Activated CD4-positive, alpha-beta T cell treated with anti-CD3 and anti-CD28 coated beads, Interleukin-2, amount 10 ng/mL, durations not matched to agents 7 days and 5 days (primary cell): ENCODE measurements around the gene VGLL1. TPM values are rescaled to one million over a fixed set of nuclear protein-coding genes. Genes with fewer than 3 reads are reported as not detected.

Experiments
- CTCF ChIA-PET: fragments of 350-600 bp; sonication (Branson Sonifier 250); formaldehyde crosslinking; loops from one replicate; lab custom pipeline; 2021; ENCODE audit warnings: antibody characterized with exemption; lab: Charles Lee
- POLR2A ChIA-PET: fragments of 350-600 bp; sonication (Branson Sonifier 250); formaldehyde crosslinking; loops from one replicate; lab custom pipeline; 2021; ENCODE audit warnings: antibody characterized with exemption; lab: Charles Lee
- DNase-seq: peaks from one replicate; pipeline ENCODE4 v3.0.0-alpha.2; 2020
- H3K27ac Mint-ChIP-seq: one replicate; pipeline ENCODE4 v1.8.0; 2021; ENCODE audit warnings: mild to moderate bottlenecking, moderate library complexity, mixed read lengths
- H3K27me3 Mint-ChIP-seq: one replicate; pipeline ENCODE4 v1.8.0; 2021; ENCODE audit warnings: mixed read lengths
- H3K36me3 Mint-ChIP-seq: one replicate; pipeline ENCODE4 v1.8.0; 2021; ENCODE audit warnings: low read depth, mixed read lengths
- H3K4me1 Mint-ChIP-seq: one replicate; pipeline ENCODE4 v1.8.0; 2021; ENCODE audit warnings: mixed read lengths
- H3K4me3 Mint-ChIP-seq: one replicate; pipeline ENCODE4 v1.8.0; 2021; ENCODE audit warnings: mild to moderate bottlenecking, moderate library complexity, mixed read lengths
- H3K9me3 Mint-ChIP-seq: one replicate; pipeline ENCODE4 v1.8.0; 2021; ENCODE audit warnings: mixed read lengths
- microRNA-seq: library from miRNA; unstranded; fragments of <30 nt; microRNA quantifications from one replicate; pipeline ENCODE4 v1.2.0, GENCODE V29; 2021; ENCODE audit warnings: borderline microRNAs expressed, borderline replicate concordance
- total RNA-seq, 2 experiments: library from RNA; stranded (reverse); gene quantifications; one replicate each; pipeline ENCODE4 v1.2.3, GENCODE V29; 2021

Gene VGLL1
- total RNA-seq, 2 experiments from 2014 or later: not detected

- Mint-ChIP-seq H3K9me3 (peaks cover 3% of the 10 kb centered on the region), H3K4me3 (no peak overlapping the region), H3K36me3 (peaks cover 5% of the 10 kb centered on the region), H3K27ac (peak overlapping the region; percentile 86), H3K4me1 (peaks cover 36% of the 10 kb centered on the region), H3K27me3 (no peaks in the 10 kb centered on the region)
- POLR2A ChIA-PET: interaction anchor here (0.7 kb wide), 1 partner anchor 592 kb away, joined by 6 read pairs; no protein-coding TSS in a partner anchor
- no peak for DNase-seq
- CTCF ChIA-PET: interaction anchor here (0.6 to 1.2 kb wide), 6 partner anchors 10 to 141 kb away, joined by 3 to 5 read pairs (median 4); no protein-coding TSS in a partner anchor
These were observed 66.6 kb downstream of the VGLL1 start for GRCh38 chrX:136598631-136599030.

GRCh38 chrX:136600059-136600458, 68.0 kb downstream of the VGLL1 start:
- no peak for DNase-seq
- CTCF ChIA-PET: no interaction called here
- no peak overlapping the region for H3K4me3 Mint-ChIP-seq
- peaks cover 5% of the 10 kb centered on the region for H3K36me3 Mint-ChIP-seq
- POLR2A ChIA-PET: no interaction called here
- peaks cover 34% of the 10 kb centered on the region for H3K4me1 Mint-ChIP-seq
- H3K27me3 Mint-ChIP-seq: no peaks in the 10 kb centered on the region
- H3K9me3 Mint-ChIP-seq: no peaks in the 10 kb centered on the region
- H3K27ac Mint-ChIP-seq: no peak overlapping the region

Small RNA genes lying within 50 kb of the gene (microRNA-seq; reads per million reads assigned to microRNA genes)
- not detected for gene MIR934

Other genes starting within 250 kb of the VGLL1 start
- gene ADGRG4, start 231.3 kb upstream of the VGLL1 start, total RNA-seq: not detected
- not detected for gene BRS3, start 44.3 kb upstream of the VGLL1 start, total RNA-seq
- 10 to 100 TPM; 62.1 to 63.2 TPM for gene HTATSF1, start 34.6 kb upstream of the VGLL1 start, total RNA-seq
- gene CD40LG, start 115.9 kb downstream of the VGLL1 start, total RNA-seq: 100 to 1,000 TPM; 114 to 139 TPM
- 100 to 1,000 TPM in 1 of 2 experiments, 10 to 100 TPM in 1; 97.2 to 122 TPM for gene ARHGEF6, start 248.7 kb downstream of the VGLL1 start, total RNA-seq